KMS-11 (cell line): Measurements from ENCODE around the gene SFN.

Experiments used
- H2AFZ ChIP-seq: fragments of 200-600 bp; sonication (generic); 2 replicates; pipeline ENCODE4 v1.6.1; 2016; ENCODE audit warnings: antibody characterized with exemption, mixed run types, low read depth
- H3K27ac ChIP-seq: fragments of 200-600 bp; sonication (generic); 2 replicates; pipeline ENCODE4 v1.6.1; 2016; ENCODE audit warnings: mild to moderate bottlenecking, mixed run types
- H3K27me3 ChIP-seq: fragments of 200-600 bp; sonication (generic); 2 replicates; pipeline ENCODE4 v1.6.1; 2017; ENCODE audit warnings: mild to moderate bottlenecking, low read depth, mixed run types, moderate library complexity; ENCODE audit not compliant: insufficient read depth
- H3K36me3 ChIP-seq: fragments of 200-600 bp; sonication (generic); 2 replicates; pipeline ENCODE4 v1.6.1; 2017; ENCODE audit warnings: mild to moderate bottlenecking, mixed run types; ENCODE audit not compliant: insufficient read depth
- H3K4me1 ChIP-seq: fragments of 200-600 bp; sonication (generic); 2 replicates; pipeline ENCODE4 v1.6.1; 2016; ENCODE audit warnings: mild to moderate bottlenecking, low read depth, mixed run types; ENCODE audit not compliant: poor library complexity, severe bottlenecking
- H3K4me2 ChIP-seq: fragments of 200-600 bp; sonication (generic); 2 replicates; pipeline ENCODE4 v1.7.0; 2016; ENCODE audit warnings: mild to moderate bottlenecking, mixed run types
- H3K4me3 ChIP-seq: fragments of 200-600 bp; sonication (generic); IDR thresholded peaks from 2 replicates; pipeline ENCODE4 v1.6.1; 2017; ENCODE audit warnings: low read depth, low read length, mixed read lengths; ENCODE audit not compliant: insufficient read depth
- H3K79me2 ChIP-seq: fragments of 200-600 bp; sonication (generic); 2 replicates; pipeline ENCODE4 v1.6.1; 2016; ENCODE audit warnings: low read depth, mixed run types; ENCODE audit not compliant: insufficient read depth
- H3K9ac ChIP-seq: fragments of 200-600 bp; sonication (generic); 2 replicates; pipeline ENCODE4 v1.6.1; 2016; ENCODE audit warnings: mild to moderate bottlenecking, mixed run types
- H4K20me1 ChIP-seq: fragments of 200-600 bp; sonication (generic); 2 replicates; pipeline ENCODE4 v1.6.1; 2016; ENCODE audit warnings: mild to moderate bottlenecking, mixed run types; ENCODE audit not compliant: insufficient read depth
- CTCF ChIP-seq: fragments of 200-600 bp; sonication (generic); conservative IDR thresholded peaks from 2 replicates; pipeline ENCODE4 v1.6.1; 2017; ENCODE audit warnings: low read depth, mild to moderate bottlenecking, antibody characterized with exemption, low read length, moderate library complexity, mixed read lengths

The SFN gene

GRCh38 chr1:26838474-26839338, 24.2 kb upstream of the SFN start:
- Histone ChIP-seq H3K4me3 (no peak overlapping the region), H3K4me2 (peak overlapping the region; percentile 84), H3K79me2 (peaks cover 9% of the 10 kb centered on the region; the same call in 1 of the 2 replicates), H3K27me3 (no peaks in the 10 kb centered on the region), H2AFZ (no peak overlapping the region), H3K4me1 (peaks cover 74% of the 10 kb centered on the region), H4K20me1 (no peaks in the 10 kb centered on the region), H3K9ac (peak overlapping the region; percentile 39; the same call in 1 of the 2 replicates), H3K36me3 (no peaks in the 10 kb centered on the region), H3K27ac (peak overlapping the region; percentile 91)
- TF ChIP-seq CTCF = 0 out of 2 replicates have a peak, but pooled peaks have one; percentile 24

DNA sequence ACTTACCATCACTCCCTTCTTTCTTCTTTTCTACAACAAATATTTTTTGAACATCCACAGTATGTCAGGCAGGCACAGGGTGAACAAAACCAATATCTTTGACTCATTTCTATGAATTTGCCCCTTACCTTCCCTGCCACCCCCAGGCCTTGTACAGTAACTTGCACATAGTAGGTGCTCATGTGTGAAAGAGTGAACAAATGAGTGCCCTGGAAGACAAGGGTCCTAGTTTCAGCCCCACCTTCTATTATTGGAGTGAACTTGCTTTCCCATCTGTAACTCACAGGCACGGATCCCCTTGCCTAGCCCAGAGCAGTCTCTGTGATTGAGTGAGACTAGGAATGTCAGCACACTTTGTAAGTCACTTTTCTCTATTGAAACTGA, 23.6 kb upstream of the SFN start:
- peak overlapping the region; percentile 39; the same call in 1 of the 2 replicates for H3K9ac ChIP-seq
- H4K20me1 ChIP-seq = no peaks in the 10 kb centered on the region
- no peak overlapping the region for H2AFZ ChIP-seq

DNA sequence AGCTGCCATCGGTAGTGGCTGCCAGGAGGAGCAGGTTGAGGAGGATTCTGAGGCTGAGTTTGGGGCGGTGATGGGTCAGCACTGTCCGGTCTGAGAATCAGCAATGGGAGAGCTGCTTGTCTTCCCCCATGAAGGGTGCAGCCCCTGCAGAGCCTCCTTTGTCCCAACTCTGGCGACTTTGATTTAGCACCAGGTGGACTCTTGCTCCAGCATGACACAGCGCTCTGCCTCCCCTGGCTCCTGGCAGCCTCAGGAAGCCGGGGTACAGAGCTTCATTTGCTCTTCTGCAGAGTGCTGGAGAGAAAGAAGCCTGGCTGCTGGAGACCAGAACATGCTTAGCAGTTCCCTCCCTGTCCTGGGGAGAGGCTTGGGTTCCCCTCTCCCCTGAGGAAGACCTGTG, 23.2 kb upstream of the SFN start:
- Histone ChIP-seq H3K36me3 (no peaks in the 10 kb centered on the region), H3K27ac (peak overlapping the region; percentile 91), H3K9ac (peak overlapping the region; percentile 39; the same call in 1 of the 2 replicates)

More for the DNA sequence above, 23.6 kb upstream of the SFN start:
- Histone ChIP-seq H3K36me3 (no peaks in the 10 kb centered on the region), H3K27me3 (no peaks in the 10 kb centered on the region), H3K79me2 (peaks cover 9% of the 10 kb centered on the region; the same call in 1 of the 2 replicates), H3K4me2 (peak overlapping the region; percentile 84), H3K27ac (peak overlapping the region; percentile 91), H3K4me1 (peaks cover 67% of the 10 kb centered on the region), H3K4me3 (no peak overlapping the region)
- TF ChIP-seq CTCF = no peak

More for the DNA sequence above, 23.2 kb upstream of the SFN start:
- H4K20me1 ChIP-seq = no peaks in the 10 kb centered on the region
- H2AFZ ChIP-seq = no peak overlapping the region
- H3K27me3 ChIP-seq = no peaks in the 10 kb centered on the region
- no peak overlapping the region for H3K4me3 ChIP-seq
- peaks cover 9% of the 10 kb centered on the region; the same call in 1 of the 2 replicates for H3K79me2 ChIP-seq
- peak overlapping the region; percentile 84 for H3K4me2 ChIP-seq
- no peak for TF ChIP-seq CTCF
- H3K4me1 ChIP-seq = peaks cover 63% of the 10 kb centered on the region
